Measurements from ENCODE around the gene GRK7.

The GRK7 gene

DNA sequence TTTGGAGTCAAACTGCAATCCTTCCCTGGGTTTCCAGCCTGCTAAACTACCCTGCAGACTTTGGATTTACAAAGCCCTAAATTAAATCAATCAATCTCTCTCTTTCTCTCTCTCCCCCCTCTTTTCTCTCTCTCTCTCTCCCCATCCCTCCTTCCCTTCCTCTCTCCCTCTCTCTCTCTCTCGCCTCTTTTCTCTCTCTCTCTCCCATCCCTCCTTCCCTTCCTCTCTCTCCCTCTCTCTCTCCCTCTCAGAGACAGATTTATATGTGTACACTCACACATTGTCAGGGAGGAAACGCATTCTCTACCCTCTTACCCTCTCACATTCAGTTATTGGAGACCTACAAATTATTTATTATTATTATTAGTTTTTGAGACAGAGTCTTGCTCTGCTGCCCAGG lies 47.0 kb downstream of the GRK7 start:
- no peak for DNase-seq (ENCODE audit: low read depth)
- no peaks in the 10 kb centered on the region for H3K27me3 ChIP-seq (replicated peaks; ENCODE audit: control insufficient read depth, insufficient read depth, low read length)
- no peaks in the 10 kb centered on the region for H3K36me3 ChIP-seq (ENCODE audit: control insufficient read depth, insufficient read depth, low read length, severe bottlenecking)
- no peak overlapping the region for H3K9ac ChIP-seq (ENCODE audit: low read length)
- H3K4me3 ChIP-seq (ENCODE audit: low read length): no peak overlapping the region
- H3K4me1 ChIP-seq (ENCODE audit: control insufficient read depth, insufficient read depth, low read length): no peaks in the 10 kb centered on the region
- H3K9me3 ChIP-seq (ENCODE audit: control insufficient read depth, low read length): no peaks in the 10 kb centered on the region

DNA sequence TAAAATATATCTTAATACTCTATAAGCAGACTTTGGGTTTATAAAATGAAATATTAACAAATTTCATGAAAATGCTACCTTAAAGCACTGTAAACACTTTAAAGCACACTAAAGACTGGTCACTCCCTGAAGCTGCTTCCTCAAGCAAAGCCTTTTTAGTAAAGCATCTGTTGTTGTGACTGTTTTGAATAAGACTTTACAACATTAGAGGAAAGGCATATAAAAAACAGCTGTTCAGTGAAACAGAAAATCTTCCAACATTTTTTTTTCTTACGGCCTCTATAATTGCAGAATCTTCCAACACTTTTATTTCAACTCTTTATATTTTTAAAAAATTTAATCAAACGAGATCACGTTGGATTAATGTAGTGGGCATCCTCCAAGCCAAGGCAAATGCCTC lies 48.1 kb downstream of the GRK7 start:
- DNase-seq (ENCODE audit: low read depth): no peak
- H3K9me3 ChIP-seq (ENCODE audit: control insufficient read depth, low read length): peaks cover 11% of the 10 kb centered on the region

DNA sequence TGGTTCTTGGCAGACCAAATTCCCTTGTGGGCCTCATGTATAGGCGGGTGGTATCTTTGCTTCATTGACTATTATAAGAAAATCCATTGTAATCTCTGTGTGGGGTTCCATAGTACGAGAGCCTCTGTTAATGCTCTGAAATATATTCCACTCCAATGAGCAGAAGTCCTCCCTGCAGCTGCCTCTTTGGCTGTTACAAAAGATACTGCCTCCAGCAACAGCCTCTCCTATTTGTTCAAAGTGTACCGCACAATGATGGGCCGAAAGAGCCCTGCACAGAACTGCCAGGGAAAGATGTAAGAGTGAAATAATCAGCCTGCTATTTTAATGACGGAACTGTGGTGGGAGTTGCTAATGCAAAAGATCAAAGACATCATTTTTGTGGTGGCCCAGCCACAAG lies 48.9 kb downstream of the GRK7 start:
- Histone ChIP-seq H3K4me1 (ENCODE audit: control insufficient read depth, insufficient read depth, low read length) (peaks cover 4% of the 10 kb centered on the region), H3K9me3 (ENCODE audit: control insufficient read depth, low read length) (peaks cover 12% of the 10 kb centered on the region), H3K27me3 (replicated peaks; ENCODE audit: control insufficient read depth, insufficient read depth, low read length) (peaks cover 10% of the 10 kb centered on the region), H3K4me3 (ENCODE audit: low read length) (no peak overlapping the region), H3K36me3 (ENCODE audit: control insufficient read depth, insufficient read depth, low read length, severe bottlenecking) (no peaks in the 10 kb centered on the region), H3K9ac (ENCODE audit: low read length) (no peak overlapping the region)
- DNase-seq (ENCODE audit: low read depth): no peak

More for the DNA sequence above, 48.1 kb downstream of the GRK7 start:
- no peaks in the 10 kb centered on the region for H3K36me3 ChIP-seq (ENCODE audit: control insufficient read depth, insufficient read depth, low read length, severe bottlenecking)
- no peaks in the 10 kb centered on the region for H3K4me1 ChIP-seq (ENCODE audit: control insufficient read depth, insufficient read depth, low read length)
- no peak overlapping the region for H3K4me3 ChIP-seq (ENCODE audit: low read length)
- H3K27me3 ChIP-seq (replicated peaks; ENCODE audit: control insufficient read depth, insufficient read depth, low read length): peaks cover 4% of the 10 kb centered on the region
- H3K9ac ChIP-seq (ENCODE audit: low read length): no peak overlapping the region

DNA sequence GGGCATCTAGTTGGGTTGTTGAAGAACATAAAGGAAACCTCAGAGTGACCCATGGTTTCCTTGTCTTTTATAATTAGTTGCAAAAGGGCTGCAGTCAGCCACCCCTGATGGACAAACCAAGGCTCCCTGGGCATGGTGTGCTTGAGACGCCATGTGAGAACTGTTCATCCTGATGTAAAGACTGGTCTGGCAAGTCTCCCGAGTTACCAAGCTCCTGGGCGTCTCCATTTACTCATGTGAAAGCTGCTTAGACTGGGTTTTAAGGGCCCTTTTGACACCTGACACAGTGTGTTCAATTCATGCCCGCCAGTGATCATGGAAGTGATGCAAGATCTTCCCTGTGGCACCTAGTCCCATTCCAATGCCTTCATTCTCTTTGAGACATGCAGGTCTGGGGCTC lies 49.4 kb downstream of the GRK7 start:
- no peak for DNase-seq (ENCODE audit: low read depth)
- Histone ChIP-seq H3K27me3 (replicated peaks; ENCODE audit: control insufficient read depth, insufficient read depth, low read length) (peaks cover 10% of the 10 kb centered on the region), H3K9ac (ENCODE audit: low read length) (no peak overlapping the region), H3K4me3 (ENCODE audit: low read length) (no peak overlapping the region), H3K9me3 (ENCODE audit: control insufficient read depth, low read length) (peaks cover 12% of the 10 kb centered on the region), H3K4me1 (ENCODE audit: control insufficient read depth, insufficient read depth, low read length) (peaks cover 5% of the 10 kb centered on the region), H3K36me3 (ENCODE audit: control insufficient read depth, insufficient read depth, low read length, severe bottlenecking) (no peaks in the 10 kb centered on the region)
